CD4-positive, alpha-beta T cell (primary cell): ENCODE data around the gene EFCAB9. TPM values are rescaled to one million over a fixed set of nuclear protein-coding genes. Genes with fewer than 3 reads are reported as not detected.
A peak's percentile ranks its signal among the peaks of the same experiment; 100 is the strongest.

ENCODE experiments used
- ATAC-seq: fragments of 200-7000 bp; cut with Tn5 transposase; one replicate; pipeline ENCODE4 v1.10.0; 2022; ENCODE audit warnings: mild to moderate bottlenecking; ENCODE audit not compliant: poor library complexity
- CTCF ChIA-PET: fragments of 350-600 bp; sonication (Branson Sonifier 250); formaldehyde crosslinking; loops from one replicate; lab custom pipeline; 2021; ENCODE audit warnings: antibody characterized with exemption, inconsistent platforms; lab: Charles Lee
- POLR2A ChIA-PET: fragments of 350-600 bp; sonication (Branson Sonifier 250); formaldehyde crosslinking; loops from one replicate; lab custom pipeline; 2021; ENCODE audit warnings: antibody characterized with exemption, inconsistent platforms; lab: Charles Lee
- DNase-seq, 14 experiments: peaks; one replicate each; pipeline ENCODE4 v3.0.0-alpha.2; 2013 to 2020; ENCODE audit warnings: mixed read lengths in 2 of 14
- H3K27ac ChIP-seq, 2 donors: one replicate each; pipeline versions ENCODE4 v1.5.1 to v1.7.0; 2013; ENCODE audit warnings: low read length in 2 of 2, low read depth in 1 of 2, mild to moderate bottlenecking in 1 of 2
- H3K27me3 ChIP-seq, 2 experiments: 1 replicate in 1 of 2; 2 replicates in 1 of 2; pipeline versions ENCODE4 v1.6.1 to v1.7.0; 2013; ENCODE audit warnings: low read length in 2 of 2, control low read depth in 1 of 2, mild to moderate bottlenecking in 1 of 2, moderate library complexity in 1 of 2; ENCODE audit not compliant: insufficient read depth in 2 of 2, control insufficient read depth in 1 of 2
- H3K36me3 ChIP-seq: one replicate; pipeline ENCODE4 v1.6.1; 2013; ENCODE audit warnings: low read length, control low read depth; ENCODE audit not compliant: insufficient read depth
- H3K4me1 ChIP-seq: one replicate; pipeline ENCODE4 v1.6.1; 2013; ENCODE audit warnings: low read length, control low read depth; ENCODE audit not compliant: insufficient read depth
- H3K4me3 ChIP-seq: one replicate; pipeline ENCODE4 v1.5.1; 2013; ENCODE audit warnings: mild to moderate bottlenecking, low read length, moderate library complexity
- H3K9me3 ChIP-seq, 2 experiments: 1 replicate in 1 of 2; 2 replicates in 1 of 2; pipeline versions ENCODE4 v1.6.1 to v1.7.0; 2013; ENCODE audit warnings: low read length in 2 of 2, mild to moderate bottlenecking in 2 of 2, control low read depth in 1 of 2, moderate library complexity in 1 of 2; ENCODE audit not compliant: control insufficient read depth in 1 of 2, insufficient read depth in 1 of 2
- H3K27ac Mint-ChIP-seq: one replicate; pipeline ENCODE4 v1.8.0; 2020; ENCODE audit warnings: mixed read lengths
- H3K27me3 Mint-ChIP-seq: one replicate; pipeline ENCODE4 v1.8.0; 2021; ENCODE audit warnings: mixed read lengths
- H3K36me3 Mint-ChIP-seq: one replicate; pipeline ENCODE4 v1.8.0; 2021; ENCODE audit warnings: low read depth, mixed read lengths
- H3K4me1 Mint-ChIP-seq: one replicate; pipeline ENCODE4 v1.8.0; 2021; ENCODE audit warnings: low read depth, mixed read lengths
- H3K4me3 Mint-ChIP-seq: one replicate; pipeline ENCODE4 v1.8.0; 2020; ENCODE audit warnings: mild to moderate bottlenecking, mixed read lengths
- H3K9me3 Mint-ChIP-seq: one replicate; pipeline ENCODE4 v1.8.0; 2020; ENCODE audit warnings: mixed read lengths
- CTCF ChIP-seq: fragments of 200-600 bp; IDR thresholded peaks from one replicate; pipeline ENCODE4 v1.8.0; 2022; ENCODE audit warnings: antibody characterized with exemption, mild to moderate bottlenecking
- intact Hi-C, 2 experiments: fragments of 100-400 bp; cut with DNase I in 1 of 2; cut with micrococcal nuclease in 1 of 2; formaldehyde crosslinking; loops; one replicate each; pipeline versions ENCODE4 v1.15.1 to v1.9.0; 2023 to 2025; cut with DNase I, micrococcal nuclease
- total RNA-seq, 174 experiments: library from RNA in 2 of 174; stranded (reverse) in 2 of 174; gene quantifications; one replicate each; pipeline ENCODE4 v1.2.3 and lab custom pipeline; 2021 to 2026

EFCAB9 gene
- total RNA-seq, 2 experiments from 2014 or later = not detected

DNA sequence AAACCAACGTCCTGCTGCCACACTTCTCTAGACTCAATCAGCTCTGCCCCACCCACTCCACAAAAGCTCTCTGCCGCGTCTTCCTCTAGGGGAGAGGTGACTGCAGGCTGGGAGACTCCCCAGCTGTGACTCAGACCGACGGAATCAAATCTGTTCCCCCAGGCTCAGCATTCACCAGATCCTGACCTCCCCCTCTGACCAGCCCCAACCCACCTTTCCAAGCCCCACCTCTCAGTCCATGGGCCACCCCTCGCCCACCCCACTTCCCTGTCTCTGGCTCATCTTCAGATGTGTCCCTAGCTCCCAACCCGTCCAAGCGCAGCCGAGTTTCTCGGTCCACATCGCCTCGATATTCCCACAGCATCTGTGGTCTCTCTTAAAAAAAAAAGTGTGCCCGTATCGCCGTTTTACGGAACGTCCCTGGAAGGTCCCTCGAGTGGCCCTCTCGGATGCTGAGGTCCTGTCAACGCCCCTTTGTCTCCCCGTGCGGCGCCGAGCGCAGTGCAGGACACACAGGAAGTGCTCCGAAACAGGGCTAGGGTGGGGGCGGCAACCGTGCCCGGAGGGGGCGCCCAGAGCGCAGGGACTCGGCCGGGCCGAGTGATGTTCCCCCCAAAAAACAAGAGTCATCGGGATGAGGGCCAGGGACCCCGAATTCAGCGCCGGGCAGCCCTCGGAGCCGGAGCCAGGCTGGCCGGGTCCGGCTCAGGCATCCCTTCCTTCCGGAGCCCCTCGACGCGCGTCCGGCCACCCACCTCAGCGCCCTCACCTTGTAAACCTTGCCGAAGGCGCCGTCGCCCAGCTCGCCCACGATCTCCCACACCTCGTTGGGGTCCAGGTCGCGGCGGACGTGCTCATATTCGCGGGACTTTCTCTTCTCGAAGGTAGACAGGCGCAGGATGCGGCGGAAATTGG is 6.6 kb upstream of the EFCAB9 start:
- Histone ChIP-seq H3K36me3 (peaks cover 15% of the 10 kb centered on the region), H3K27ac (peak overlapping the region; percentile 89 to 98), H3K4me1 (peaks cover 46% of the 10 kb centered on the region), H3K4me3 (peak overlapping the region; percentile 99), H3K27me3 (no peaks in the 10 kb centered on the region), H3K9me3 (no peaks in the 10 kb centered on the region)
- no peak for TF ChIP-seq CTCF
- H3K9me3 Mint-ChIP-seq = no peaks in the 10 kb centered on the region
- peak; percentile 47 to 90 (median 68) for DNase-seq
- POLR2A ChIA-PET = interaction anchor here (0.6 to 9.0 kb wide), 25 partner anchors 11 to 954 kb away, joined by 3 to 592 read pairs (median 6); partner anchors contain the start of gene FBXW11
- intact Hi-C loops = loop anchor here (1.0 to 10.0 kb wide), 15 partner anchors 8 to 867 kb away; partner anchors contain the start of genes FBXW11 (in 2 of the 2), CREBRF (in 1 of the 2), DUSP1 (in 1 of the 2) and UBTD2 (in 1 of the 2)
- peaks cover 55% of the 10 kb centered on the region for H3K36me3 Mint-ChIP-seq
- ATAC-seq = peak; percentile 53
- H3K4me3 Mint-ChIP-seq = peak overlapping the region; percentile 100
- CTCF ChIA-PET = interaction anchor here (0.6 to 6.3 kb wide), 18 partner anchors 9 to 590 kb away, joined by 3 to 85 read pairs (median 5); no protein-coding TSS in a partner anchor
- H3K4me1 Mint-ChIP-seq = peaks cover 46% of the 10 kb centered on the region
- H3K27me3 Mint-ChIP-seq = no peaks in the 10 kb centered on the region
- peak overlapping the region; percentile 98 for H3K27ac Mint-ChIP-seq

GRCh38 chr5:172188033-172188892 is 5.7 kb upstream of the EFCAB9 start, which contains the start of gene STK10:
STK10 (minus strand) TSS chr5:172188224; CDS start chr5:172188042, 182 bp downstream.
- H3K27me3 ChIP-seq = no peaks in the 10 kb centered on the region
- H3K4me3 ChIP-seq = peak within 1 kb of the TSS; percentile 99
- ChIA-PET CTCF (interaction anchor here (0.7 to 6.3 kb wide), 26 partner anchors 10 to 277 kb away, joined by 3 to 85 read pairs (median 5); partner anchors contain the start of genes FBXW11 and UBTD2), POLR2A (interaction anchor here (0.6 to 9.0 kb wide), 21 partner anchors 12 to 953 kb away, joined by 3 to 592 read pairs (median 6); partner anchors contain the start of gene FBXW11)
- H3K4me1 Mint-ChIP-seq = peaks cover 37% of the 10 kb centered on the region
- peaks cover 46% of the 10 kb centered on the region for H3K36me3 Mint-ChIP-seq
- H3K27me3 Mint-ChIP-seq = no peaks in the 10 kb centered on the region
- intact Hi-C loops = loop anchor here (1.0 to 10.0 kb wide), 13 partner anchors 9 to 867 kb away; partner anchors contain the start of genes FBXW11 (in 2 of the 2), CREBRF (in 1 of the 2), DUSP1 (in 1 of the 2) and UBTD2 (in 1 of the 2)
- H3K27ac Mint-ChIP-seq = peak within 1 kb of the TSS; percentile 98
- peak; percentile 79 to 95 (median 86) for DNase-seq
- no peaks in the 10 kb centered on the region for H3K9me3 ChIP-seq
- peak; percentile 92 for TF ChIP-seq CTCF
- H3K27ac ChIP-seq = peak within 1 kb of the TSS; percentile 89 to 98
- H3K4me1 ChIP-seq = peaks cover 37% of the 10 kb centered on the region
- H3K36me3 ChIP-seq = peaks cover 8% of the 10 kb centered on the region
- ATAC-seq = peak; percentile 74
- peak within 1 kb of the TSS; percentile 100 for H3K4me3 Mint-ChIP-seq
- no peaks in the 10 kb centered on the region for H3K9me3 Mint-ChIP-seq
